ENCODE measurements around the gene PI16.

Gene PI16

GRCh38 chr6:36958775-36959554, 4.4 kb downstream of the PI16 start:
- DNase-seq: no peak

DNA sequence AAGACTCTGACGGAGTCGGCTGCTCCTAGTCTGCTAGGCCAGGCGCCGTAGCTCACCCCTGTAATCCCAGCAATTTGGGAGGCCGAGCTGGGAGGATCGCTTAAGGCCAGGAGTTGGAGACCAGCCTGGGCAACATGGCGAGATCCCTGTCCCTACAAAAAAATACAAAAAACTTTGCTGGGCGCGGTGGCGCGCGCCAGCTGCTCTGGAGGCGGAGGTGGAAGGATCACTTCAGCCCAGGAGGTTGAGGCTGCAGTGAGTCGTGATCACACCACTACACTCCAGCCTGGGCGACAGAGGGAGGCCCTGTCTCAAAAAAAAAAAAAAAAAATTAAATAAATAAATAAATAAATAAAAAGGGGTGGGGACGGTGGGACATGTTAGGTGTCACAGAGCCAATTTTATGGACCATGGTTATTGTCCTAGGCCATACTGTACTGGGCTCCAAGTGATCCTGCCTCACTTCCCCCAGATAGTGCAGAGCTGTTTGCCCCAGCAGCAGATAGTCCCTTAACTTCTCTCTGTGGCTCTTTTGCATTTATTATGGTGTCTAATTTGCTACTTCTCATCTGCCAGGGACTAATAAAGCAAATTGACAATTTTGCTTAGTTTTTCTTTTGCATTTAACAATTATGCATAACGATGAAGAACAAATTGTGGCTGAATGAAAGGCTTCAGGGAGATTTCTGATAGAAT, 5.2 kb downstream of the PI16 start:
- DNase-seq: no peak

- DNase-seq: no peak
Observed at GRCh38 chr6:36961441-36962435, 7.2 kb downstream of the PI16 start.

DNA sequence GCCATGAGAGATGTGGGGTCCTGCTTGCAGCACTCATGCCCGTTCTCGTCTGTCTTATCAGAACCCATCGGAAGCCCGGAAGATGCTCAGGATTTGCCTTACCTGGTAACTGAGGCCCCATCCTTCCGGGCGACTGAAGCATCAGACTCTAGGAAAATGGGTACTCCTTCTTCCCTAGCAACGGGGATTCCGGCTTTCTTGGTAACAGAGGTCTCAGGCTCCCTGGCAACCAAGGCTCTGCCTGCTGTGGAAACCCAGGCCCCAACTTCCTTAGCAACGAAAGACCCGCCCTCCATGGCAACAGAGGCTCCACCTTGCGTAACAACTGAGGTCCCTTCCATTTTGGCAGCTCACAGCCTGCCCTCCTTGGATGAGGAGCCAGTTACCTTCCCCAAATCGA, 8.3 kb downstream of the PI16 start:
- DNase-seq: peak; percentile 70

DNA sequence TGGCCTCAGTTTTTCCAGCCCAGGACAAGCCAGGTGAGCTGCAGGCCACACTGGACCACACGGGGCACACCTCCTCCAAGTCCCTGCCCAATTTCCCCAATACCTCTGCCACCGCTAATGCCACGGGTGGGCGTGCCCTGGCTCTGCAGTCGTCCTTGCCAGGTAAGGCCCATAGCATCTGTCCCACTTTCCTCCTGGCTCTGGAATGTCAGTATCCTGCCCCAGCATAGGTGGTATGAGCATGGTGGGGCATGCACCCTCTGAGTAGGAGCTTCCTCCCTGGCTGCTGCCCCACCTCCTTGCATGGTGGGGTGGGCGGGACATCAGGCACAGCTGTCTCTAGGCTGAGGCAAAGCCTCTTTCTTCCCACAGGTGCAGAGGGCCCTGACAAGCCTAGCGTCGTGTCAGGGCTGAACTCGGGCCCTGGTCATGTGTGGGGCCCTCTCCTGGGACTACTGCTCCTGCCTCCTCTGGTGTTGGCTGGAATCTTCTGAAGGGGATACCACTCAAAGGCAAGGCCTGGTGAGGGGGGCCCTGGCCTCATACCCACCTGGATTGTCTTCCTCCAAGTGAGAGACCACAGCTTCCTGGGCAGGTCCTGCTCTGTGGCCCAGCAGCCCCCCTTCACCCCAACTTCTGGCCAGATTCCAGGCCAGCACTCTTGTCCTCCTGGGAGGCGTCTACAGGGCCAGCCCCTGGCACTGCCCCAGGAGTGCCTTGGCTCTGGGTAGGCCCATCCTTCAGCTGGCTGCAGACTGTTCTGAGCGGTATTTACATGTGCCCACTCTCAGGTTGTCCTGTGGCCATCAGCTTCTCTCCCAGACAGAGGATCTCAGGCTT, 9.1 kb downstream of the PI16 start:
- DNase-seq: peak; percentile 55

- no peak for DNase-seq
Observed at GRCh38 chr6:36964349-36964748, 9.8 kb downstream of the PI16 start.

GRCh38 chr6:36964908-36965307, 10.4 kb downstream of the PI16 start:
- no peak for DNase-seq

DNA sequence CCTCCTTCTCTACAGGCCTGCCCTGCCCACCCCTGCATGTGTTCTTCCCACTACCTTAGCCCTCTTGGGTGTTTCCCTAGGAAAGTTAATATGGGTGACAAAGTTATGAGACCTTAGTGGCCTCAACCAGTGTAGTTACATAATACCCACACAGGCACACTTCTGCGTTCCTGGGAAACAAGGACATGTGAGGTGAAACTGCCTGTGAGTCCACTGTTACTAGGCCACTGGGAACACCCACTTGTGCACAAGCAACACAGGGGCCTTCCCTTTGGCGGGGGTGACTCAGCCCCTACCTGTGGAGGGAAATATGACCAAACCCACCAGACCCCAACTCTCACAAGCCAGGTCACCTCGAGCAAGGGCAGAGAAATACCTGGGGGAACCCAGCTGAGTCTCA, 12.8 kb downstream of the PI16 start:
- no peak for DNase-seq

- no peak for DNase-seq
Observed at GRCh38 chr6:36967757-36968156, 13.2 kb downstream of the PI16 start.

DNA sequence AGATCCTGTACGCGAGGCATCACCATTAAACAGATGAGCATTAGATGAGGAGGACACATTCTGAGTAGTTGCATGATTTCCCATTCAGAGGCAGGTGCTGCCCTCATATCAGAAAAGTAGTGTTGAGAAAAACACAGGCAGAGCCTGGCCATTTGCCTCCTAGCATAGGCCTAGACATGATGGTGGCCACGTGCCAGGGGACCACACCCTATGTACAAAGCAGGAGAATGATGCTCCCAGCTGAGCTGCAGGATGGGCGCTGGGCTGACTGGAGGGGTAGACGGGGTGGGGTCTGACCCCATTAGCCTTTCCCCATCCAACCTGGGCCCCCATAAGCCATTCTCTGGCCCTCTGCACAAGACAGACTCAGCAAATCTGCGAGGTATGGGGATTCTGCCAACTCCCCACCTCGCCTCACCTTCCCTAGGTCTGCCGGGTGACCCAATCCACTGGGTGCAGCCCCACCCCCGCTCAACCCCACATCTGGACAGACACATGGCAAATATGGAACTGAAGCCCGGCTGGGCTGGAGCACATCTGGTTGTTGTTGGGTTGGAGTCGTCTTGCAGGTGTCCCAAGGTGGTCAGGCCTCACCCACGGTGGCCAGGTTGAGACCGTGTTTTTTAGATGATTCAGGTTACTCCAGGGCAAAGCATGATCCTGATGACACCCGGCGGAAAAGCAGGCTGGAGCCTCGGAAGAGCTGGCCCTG, 13.9 kb downstream of the PI16 start:
- DNase-seq: no peak

DNA sequence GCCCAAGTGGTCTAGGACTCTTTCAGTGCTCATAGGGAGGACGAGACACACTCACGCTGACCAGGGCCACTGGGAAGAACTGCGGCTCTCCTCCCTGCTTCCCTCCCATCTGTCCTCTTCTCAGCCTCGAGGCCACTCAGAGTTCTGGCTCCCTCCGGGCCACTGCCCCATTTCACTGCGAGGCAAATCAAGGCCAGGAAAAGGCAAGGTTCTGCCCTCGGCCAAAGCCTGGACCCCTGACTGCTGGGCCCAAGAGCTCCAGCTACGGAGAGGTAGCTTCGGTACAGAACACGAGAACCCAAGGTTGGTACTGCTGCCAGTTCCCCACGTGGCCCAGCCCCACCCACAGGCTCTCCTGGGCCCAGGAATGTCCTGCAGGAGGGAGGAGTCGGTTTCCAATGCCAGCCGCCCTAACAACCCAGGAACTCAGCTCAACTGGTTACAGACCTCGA, 14.7 kb downstream of the PI16 start:
- DNase-seq: no peak

- DNase-seq: no peak
Observed at GRCh38 chr6:36969988-36970891, 15.7 kb downstream of the PI16 start.

GRCh38 chr6:36970892-36971842, 16.6 kb downstream of the PI16 start:
- DNase-seq: no peak

DNA sequence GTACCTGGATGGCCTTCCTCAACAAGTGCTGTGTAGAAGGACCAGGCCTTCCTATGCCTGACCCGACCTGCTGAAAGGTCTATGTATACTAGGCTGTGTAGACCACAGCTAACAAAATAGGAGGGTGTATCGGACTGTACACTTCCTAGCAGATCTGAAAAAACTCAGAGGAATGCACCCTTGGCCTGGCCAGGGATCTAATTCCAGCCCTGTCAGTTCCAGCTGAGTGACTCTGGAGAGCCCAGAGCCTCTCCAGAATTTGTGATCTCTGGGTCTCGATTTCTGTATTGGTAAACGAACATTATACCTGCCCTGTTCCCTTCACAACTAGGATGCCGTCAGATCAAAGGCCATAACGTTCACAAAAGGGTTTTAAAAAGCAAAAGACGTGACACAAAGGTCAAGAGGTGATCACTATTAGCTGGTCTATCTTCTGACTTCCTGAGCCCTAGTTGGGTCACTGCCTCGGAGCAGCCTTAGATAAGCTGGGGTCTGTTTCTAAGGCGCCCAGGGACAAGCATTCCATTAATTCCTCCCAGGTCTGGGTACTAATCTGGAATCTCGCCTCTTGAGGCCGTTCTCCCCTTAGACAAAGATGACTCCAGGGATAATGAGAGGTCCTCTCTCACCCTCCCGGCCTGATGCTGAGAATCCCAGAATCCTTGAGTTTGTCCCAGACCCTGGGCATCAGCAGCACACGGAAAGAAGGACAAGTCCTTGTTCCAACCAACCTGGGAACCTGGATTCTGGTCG, 17.6 kb downstream of the PI16 start:
- DNase-seq: no peak

- DNase-seq: no peak
Observed at GRCh38 chr6:36973190-36973589, 18.7 kb downstream of the PI16 start.

DNA sequence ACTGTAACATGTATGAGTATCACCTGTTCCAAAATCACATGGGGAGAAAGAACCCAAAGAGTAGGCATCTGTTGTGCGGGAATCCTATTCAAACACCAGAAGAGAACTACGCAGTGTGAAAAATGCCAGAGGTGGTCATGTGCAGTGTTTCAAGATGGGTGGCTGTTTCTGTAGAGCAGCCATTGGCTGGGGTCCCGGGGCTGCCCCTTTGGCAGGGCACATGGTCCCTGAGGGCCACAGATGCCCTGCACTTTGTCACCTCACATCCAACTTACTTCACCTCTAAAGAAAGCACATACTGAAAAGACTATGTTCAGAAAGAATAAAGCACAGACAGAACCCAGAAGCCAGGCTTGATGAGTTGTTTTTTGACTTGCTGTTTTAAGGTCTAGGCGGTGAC, 19.1 kb downstream of the PI16 start:
- DNase-seq: no peak

GRCh38 chr6:36975231-36976006, 20.9 kb downstream of the PI16 start:
- no peak for DNase-seq

GRCh38 chr6:36976007-36976264, 21.4 kb downstream of the PI16 start:
- no peak for DNase-seq

All from islet precursor cell (in vitro differentiated cells).